ENCODE measurements around the gene PSMC2.
A peak's percentile ranks its signal among the peaks of the same experiment; 100 is the strongest.

PSMC2 gene

GRCh38 chr7:103347507-103348267 lies at the start of gene PSMC2:
TSS of gene PSMC2 (plus strand) at chr7:103347643. CDS start at chr7:103347712, 69 bp downstream.
- DNase-seq, result peak; percentile 92

- no peak for DNase-seq
Observed at GRCh38 chr7:103297837-103298179, 49.6 kb upstream of the PSMC2 start.

GRCh38 chr7:103299660-103300059 lies 47.8 kb upstream of the PSMC2 start:
- DNase-seq, result no peak

- no peak for DNase-seq
Observed at GRCh38 chr7:103301441-103301840, 46.0 kb upstream of the PSMC2 start.

- DNase-seq, result no peak
Observed at GRCh38 chr7:103307503-103308231, 39.8 kb upstream of the PSMC2 start.

- no peak for DNase-seq
Observed at GRCh38 chr7:103314852-103315251, 32.6 kb upstream of the PSMC2 start.

- DNase-seq, result no peak
Observed at GRCh38 chr7:103316380-103316941, 31.0 kb upstream of the PSMC2 start.

- no peak for DNase-seq
Observed at GRCh38 chr7:103317009-103317408, 30.4 kb upstream of the PSMC2 start.

- no peak for DNase-seq
Observed at GRCh38 chr7:103325744-103326143, 21.7 kb upstream of the PSMC2 start.

GRCh38 chr7:103336761-103337160 lies 10.7 kb upstream of the PSMC2 start:
- DNase-seq, result no peak

- no peak for DNase-seq
Observed at GRCh38 chr7:103338864-103339263, 8.6 kb upstream of the PSMC2 start.

- DNase-seq, result no peak
Observed at GRCh38 chr7:103341466-103341865, 6.0 kb upstream of the PSMC2 start.

- DNase-seq, result no peak
Observed at GRCh38 chr7:103343332-103343731, 4.1 kb upstream of the PSMC2 start.

- peak; percentile 39 for DNase-seq
Observed at GRCh38 chr7:103343758-103344452, 3.5 kb upstream of the PSMC2 start.

- DNase-seq, result peak; percentile 90
Observed at GRCh38 chr7:103344453-103345149, 2.8 kb upstream of the PSMC2 start, which contains the start of gene DNAJC2. TSS of gene DNAJC2 (minus strand) at chr7:103344767. CDS start at chr7:103344622, 145 bp downstream.

- no peak for DNase-seq
Observed at GRCh38 chr7:103346396-103346795, 1.0 kb upstream of the PSMC2 start.

GRCh38 chr7:103348452-103348851 lies 1.0 kb downstream of the PSMC2 start:
- peak; percentile 18 for DNase-seq

- no peak for DNase-seq
Observed at GRCh38 chr7:103348959-103349358, 1.5 kb downstream of the PSMC2 start.

GRCh38 chr7:103349805-103350204 lies 2.4 kb downstream of the PSMC2 start:
- DNase-seq, result no peak

GRCh38 chr7:103369432-103369831 lies 22.0 kb downstream of the PSMC2 start:
- DNase-seq, result no peak

GRCh38 chr7:103373866-103374643 lies 26.6 kb downstream of the PSMC2 start:
- DNase-seq, result no peak
